GM19452 (cell line): ENCODE results near the gene H6PD.

Experiments used
- ATAC-seq: cut with Tn5 transposase; IDR thresholded peaks from one replicate; pipeline ENCODE4 v1.9.1; 2021; ENCODE audit not compliant: unreplicated experiment

The H6PD gene

DNA sequence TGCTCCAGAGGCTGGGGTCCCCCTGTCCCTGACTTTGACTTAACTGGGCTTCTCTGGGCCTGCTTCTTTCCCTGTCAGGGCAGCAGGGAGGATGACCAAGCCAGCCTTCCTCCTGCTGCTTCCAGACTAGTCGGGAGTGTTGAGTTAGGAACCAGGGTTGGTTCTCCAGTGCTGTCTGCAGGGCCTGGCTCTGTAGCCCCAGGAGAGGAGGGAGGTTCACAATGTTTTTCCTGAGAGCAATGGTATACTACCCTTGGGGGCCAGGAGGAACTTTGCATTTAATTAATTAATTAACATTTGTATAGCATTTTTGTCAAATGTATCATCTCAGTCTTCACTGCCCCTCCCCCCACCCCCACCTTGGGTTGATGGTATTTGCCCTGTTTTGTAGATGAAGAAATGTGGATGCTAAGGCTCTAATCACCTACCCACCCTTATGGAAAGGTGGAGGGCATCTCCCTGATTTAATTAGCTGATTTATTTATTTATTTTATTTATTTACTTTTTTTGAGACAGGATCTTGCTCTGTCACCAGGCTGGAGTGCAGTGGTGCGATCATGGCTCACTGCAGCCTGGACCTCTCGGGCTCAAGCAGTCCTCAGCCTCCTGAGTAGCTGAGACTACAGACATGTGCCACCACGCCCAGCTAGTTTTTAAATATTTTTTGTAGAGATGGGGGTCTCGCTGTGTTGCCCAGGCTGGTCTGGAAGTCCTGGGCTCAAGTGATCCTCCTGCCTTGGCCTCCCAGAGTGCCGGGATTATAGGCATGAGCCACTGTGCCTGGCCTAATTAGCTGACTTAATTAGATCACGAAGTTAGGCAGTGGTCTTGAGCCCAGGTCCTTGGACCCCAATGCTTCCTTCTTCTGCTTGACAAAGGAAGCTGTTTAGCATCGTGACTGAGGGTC, 6.6 kb downstream of the H6PD start:
- ATAC-seq: no peak

- no peak for ATAC-seq
Measured at GRCh38 chr1:9241891-9242290, 7.3 kb downstream of the H6PD start.

- no peak for ATAC-seq
Measured at GRCh38 chr1:9242338-9242969, 7.9 kb downstream of the H6PD start.

- no peak for ATAC-seq
Measured at GRCh38 chr1:9243066-9243739, 8.6 kb downstream of the H6PD start.

- no peak for ATAC-seq
Measured at GRCh38 chr1:9244501-9245229, 10.1 kb downstream of the H6PD start.

- ATAC-seq: no peak
Measured at GRCh38 chr1:9245230-9245619, 10.7 kb downstream of the H6PD start.

- ATAC-seq: no peak
Measured at GRCh38 chr1:9245661-9246060, 11.1 kb downstream of the H6PD start.

DNA sequence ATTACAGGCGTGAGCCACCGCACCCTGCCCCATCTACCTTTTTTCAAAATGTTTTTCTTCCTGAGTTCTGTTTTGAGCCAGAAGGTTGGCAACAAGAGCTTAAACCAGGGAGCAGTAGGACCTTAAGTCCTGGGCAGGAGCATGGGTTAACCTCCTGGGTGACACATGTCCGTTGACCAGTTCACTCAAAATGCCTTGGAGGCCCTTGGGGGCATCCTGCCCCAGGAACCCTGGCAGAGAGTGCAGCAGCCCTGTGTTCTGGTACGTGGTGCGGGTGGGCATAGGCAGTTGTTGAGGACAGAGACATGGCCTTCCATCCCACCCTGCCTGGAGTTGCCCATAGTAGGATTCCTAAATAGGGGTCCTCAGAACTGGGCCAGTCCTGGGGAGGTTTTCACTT, 11.6 kb downstream of the H6PD start:
- ATAC-seq: no peak

DNA sequence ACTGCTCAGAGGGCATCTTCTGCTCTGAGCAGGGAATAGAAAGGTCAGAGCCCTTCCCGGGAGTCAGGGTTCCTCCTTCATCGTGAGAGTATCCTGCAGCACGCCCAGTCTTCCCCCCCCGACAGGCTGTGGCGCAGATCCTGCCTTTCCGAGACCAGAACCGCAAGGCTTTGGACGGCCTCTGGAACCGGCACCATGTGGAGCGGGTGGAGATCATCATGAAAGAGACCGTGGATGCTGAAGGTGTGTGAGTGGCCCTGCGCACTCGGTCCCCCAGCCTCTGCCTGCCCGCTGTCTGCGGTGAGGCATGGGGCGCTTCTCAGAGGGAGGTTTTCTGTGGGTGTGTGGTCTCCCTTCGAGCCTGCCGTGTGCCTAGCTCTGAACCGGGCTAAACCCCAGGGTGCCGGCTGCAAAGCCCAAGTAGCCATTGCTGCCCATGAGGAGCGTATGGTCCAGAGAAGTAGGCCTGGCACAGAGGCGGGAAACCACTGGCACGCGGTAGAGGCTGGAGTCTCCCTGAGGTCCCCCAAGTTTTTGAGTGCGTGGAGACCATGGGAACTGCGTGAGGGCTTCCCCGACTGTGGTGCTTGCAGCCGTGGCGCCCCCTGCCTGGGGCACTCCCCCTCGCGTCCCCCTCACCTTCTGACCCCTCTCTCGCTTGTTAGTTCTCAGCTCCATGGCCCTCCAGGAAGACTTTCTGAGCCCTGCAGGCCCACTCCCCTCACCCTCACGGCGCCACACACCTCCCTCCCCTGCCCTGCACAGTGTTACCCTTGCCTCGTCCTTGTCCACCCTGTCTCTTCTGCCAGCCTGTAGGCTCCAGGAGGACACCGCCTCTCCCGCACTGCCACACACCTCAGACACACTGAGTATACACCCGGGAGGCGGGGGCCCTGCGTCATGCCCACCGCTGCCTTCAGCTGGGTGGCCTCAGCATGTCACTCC, 12.5 kb downstream of the H6PD start:
- no peak for ATAC-seq

- no peak for ATAC-seq
Measured at GRCh38 chr1:9247894-9248293, 13.3 kb downstream of the H6PD start.

DNA sequence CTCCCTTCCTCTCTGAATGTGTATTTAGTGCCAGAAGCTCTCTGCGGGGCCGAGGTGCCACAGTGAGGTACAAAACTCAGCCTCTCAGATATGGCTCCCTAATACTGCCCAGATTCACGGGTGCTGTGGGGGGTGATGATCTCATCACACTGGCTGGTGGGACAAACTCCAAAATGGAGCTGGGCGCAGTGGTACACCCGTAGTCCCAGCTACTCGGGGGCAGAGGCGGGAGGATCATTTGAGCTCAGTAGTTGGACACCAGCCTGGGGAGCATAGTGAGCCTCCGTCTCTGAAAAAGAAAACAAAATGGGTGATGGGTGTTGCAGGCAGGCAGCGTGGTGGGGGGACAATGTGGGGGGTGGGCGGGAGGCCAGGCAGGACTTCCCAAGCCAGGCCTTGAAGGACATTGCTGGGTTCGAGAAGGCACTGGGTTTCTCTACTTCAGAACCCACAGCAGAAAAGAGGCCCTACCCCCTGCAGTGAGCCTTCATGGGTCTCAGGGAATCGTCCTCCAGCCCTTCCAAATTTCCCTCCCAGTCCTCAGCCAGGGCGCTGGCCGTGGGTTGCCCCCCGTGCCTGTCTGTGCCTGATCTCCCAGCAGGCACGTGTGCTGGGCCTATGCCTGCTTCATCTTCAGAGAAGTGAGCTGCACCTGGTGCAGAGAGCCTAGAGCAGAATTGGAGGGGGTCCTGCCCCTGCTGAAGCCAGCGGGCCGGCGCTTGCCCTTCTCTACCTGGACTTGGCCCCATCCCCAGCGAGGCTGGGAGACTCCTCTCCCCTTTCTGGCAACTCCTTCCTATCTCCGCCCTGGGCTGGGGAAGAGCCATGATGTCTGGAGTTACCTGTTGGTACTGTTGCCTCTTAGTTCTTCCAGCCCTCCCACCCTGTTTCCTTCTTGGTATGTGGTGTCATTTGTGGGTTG, 14.0 kb downstream of the H6PD start:
- no peak for ATAC-seq

DNA sequence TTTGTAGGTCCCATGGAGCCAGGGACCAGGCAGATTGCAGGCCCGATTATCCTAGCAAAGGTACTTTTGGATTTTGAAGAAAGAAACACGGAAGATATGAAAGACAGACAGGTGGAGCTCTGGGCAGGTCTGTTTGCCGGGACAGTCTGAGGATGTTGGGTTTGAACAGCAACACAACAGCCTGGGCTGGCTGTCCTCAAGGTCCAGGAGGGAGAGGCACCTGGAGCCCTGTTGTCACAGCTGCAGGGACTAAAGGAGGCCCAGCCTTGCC, 14.6 kb downstream of the H6PD start:
- ATAC-seq: no peak

- ATAC-seq: no peak
Measured at GRCh38 chr1:9249534-9250410, 15.2 kb downstream of the H6PD start.

DNA sequence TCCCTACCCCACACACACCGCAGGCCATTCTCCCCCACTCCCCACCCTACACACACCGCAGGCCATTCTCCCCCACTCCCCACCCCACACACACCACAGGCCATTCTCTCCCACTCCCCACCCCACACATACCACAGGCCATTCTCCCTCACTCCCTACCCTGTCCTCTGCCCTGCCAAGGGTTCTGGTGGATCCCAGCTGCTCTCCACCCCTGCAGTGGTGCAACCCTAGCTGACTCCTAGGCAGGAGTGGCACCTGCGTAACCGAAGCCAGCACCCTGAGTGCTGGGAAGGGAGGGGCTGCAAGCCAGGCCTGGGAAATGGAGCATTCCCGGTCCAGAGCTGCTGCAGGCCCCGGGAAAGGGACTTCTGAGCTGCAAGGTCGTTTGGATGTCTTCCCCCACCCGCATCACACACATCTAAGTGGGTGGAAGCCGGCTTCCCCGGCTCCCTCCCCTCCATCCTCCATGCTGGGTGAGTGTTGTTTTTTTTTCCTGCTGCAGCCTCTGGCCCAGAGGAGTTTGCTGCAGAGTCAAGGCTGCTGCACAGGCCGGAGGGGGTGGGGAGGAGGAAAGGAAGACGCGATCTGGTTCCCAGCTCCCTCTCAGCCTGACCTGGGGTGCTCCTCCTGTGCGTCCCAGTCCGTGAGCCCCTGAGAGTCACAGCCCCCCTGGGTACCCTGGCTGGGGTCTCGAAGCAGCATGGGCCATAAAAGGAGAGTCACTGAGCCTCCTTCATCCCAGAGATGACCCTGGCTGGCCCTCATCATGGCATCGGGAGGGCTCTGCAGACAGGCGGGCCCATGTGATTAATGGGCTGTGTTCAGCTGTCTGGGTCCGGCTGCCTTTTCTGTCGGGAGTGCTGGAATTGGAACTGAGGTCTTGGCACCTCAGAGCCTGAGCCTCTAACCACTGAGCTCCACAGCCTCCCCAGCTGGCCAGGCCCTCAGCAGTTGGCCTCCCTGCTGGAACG, 16.1 kb downstream of the H6PD start:
- ATAC-seq: no peak

DNA sequence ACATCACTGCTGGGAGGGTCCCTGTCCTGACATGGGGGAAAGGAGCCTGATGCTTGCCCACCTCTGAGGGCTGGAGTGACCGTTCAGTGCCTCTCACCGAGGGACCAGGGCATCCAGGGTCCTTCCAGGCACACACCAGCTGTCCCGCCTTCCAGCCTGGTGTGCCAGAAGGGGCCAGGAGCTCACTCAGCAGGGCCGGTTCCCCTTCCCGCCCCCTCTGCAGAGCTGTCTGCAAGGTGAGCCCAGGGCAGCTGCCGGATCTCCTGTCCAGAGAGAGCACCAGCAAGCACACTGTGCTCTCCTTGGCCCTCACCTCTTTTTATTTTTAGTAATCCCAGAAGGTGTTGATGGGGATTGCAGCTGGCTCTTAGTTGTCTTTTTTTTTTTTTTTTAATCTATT, 16.9 kb downstream of the H6PD start:
- ATAC-seq: no peak

- ATAC-seq: no peak
Measured at GRCh38 chr1:9253004-9253403, 18.4 kb downstream of the H6PD start.

GRCh38 chr1:9253453-9254105, 19.0 kb downstream of the H6PD start:
- ATAC-seq: no peak
